Nephron (organoid): ENCODE results near the gene FREY1.

Source experiments
- H3K27ac Mint-ChIP-seq, 3 experiments: 2 replicates each; pipeline ENCODE4 v1.8.0; 2020; ENCODE audit warnings: mixed read lengths in 3 of 3, mild to moderate bottlenecking in 2 of 3, moderate library complexity in 1 of 3
- H3K27me3 Mint-ChIP-seq: 2 replicates; pipeline ENCODE4 v1.8.0; 2021; ENCODE audit warnings: low read depth, mild to moderate bottlenecking, moderate library complexity, mixed read lengths
- H3K36me3 Mint-ChIP-seq: 2 replicates; pipeline ENCODE4 v1.8.0; 2020; ENCODE audit warnings: low read depth, mixed read lengths
- H3K4me1 Mint-ChIP-seq: 2 replicates; pipeline ENCODE4 v1.8.0; 2020; ENCODE audit warnings: mixed read lengths
- H3K4me3 Mint-ChIP-seq, 3 experiments: 2 replicates each; pipeline ENCODE4 v1.8.0; 2020; ENCODE audit warnings: mild to moderate bottlenecking in 3 of 3, mixed read lengths in 3 of 3, moderate library complexity in 2 of 3
- H3K9me3 Mint-ChIP-seq: 2 replicates; pipeline ENCODE4 v1.8.0; 2020; ENCODE audit warnings: mixed read lengths
- TF ChIP-seq, protein P1 (sequence below), 3 experiments: fragments of 200-600 bp; sonication (generic); IDR thresholded peaks; one replicate each; pipeline ENCODE4 v1.5.0; 2021; ENCODE audit warnings: antibody characterized with exemption in 3 of 3; ENCODE audit not compliant: unreplicated experiment in 3 of 3

FREY1 gene

DNA sequence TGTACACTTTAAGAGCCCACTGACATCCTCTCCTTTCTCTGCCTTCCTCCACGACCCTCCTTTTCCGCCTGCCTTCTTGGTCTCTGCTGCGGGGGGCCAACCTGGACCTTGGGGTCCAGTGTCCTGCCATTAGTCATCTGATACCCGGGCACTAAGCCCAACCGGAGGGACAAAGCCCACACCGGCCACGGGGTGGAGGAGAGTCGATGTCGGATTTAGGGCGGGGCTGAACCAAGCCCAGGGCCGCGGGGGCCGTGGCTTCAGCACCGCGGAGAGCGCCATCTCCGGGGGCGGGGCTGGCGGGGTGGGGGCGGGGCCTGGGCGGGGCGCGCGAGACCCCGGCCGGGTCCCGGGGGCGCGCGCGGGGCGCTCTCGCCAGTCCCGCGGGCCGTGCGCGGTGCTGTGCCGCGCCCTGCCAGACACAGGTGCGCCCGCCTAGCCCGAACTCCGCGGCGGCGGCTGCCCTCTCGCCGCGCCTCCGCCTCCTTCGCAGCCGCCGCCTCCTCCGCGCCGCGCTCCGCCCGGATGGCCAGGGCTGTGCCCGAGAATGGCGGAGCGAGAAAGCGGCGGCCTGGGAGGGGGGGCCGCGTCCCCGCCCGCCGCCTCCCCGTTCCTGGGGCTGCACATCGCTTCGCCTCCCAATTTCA is 21.7 kb downstream of the FREY1 start, which contains the start of gene MAPK8IP1:
Gene MAPK8IP1 (plus strand): TSS at position 378 of the 647 bp plus-strand sequence. CDS start 170 bp downstream, at position 548.
- TF ChIP-seq, protein P1, sequence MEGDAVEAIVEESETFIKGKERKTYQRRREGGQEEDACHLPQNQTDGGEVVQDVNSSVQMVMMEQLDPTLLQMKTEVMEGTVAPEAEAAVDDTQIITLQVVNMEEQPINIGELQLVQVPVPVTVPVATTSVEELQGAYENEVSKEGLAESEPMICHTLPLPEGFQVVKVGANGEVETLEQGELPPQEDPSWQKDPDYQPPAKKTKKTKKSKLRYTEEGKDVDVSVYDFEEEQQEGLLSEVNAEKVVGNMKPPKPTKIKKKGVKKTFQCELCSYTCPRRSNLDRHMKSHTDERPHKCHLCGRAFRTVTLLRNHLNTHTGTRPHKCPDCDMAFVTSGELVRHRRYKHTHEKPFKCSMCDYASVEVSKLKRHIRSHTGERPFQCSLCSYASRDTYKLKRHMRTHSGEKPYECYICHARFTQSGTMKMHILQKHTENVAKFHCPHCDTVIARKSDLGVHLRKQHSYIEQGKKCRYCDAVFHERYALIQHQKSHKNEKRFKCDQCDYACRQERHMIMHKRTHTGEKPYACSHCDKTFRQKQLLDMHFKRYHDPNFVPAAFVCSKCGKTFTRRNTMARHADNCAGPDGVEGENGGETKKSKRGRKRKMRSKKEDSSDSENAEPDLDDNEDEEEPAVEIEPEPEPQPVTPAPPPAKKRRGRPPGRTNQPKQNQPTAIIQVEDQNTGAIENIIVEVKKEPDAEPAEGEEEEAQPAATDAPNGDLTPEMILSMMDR (IDR thresholded peaks at IDR 0.05; ENCODE audit: unreplicated experiment in 3 of 3), result no peak
- H3K4me3 Mint-ChIP-seq, result peak within 1 kb of the TSS; percentile 74 to 77 (median 76)
- no peaks in the 10 kb centered on the region for H3K9me3 Mint-ChIP-seq
- peaks cover 11% of the 10 kb centered on the region for H3K4me1 Mint-ChIP-seq
- H3K27ac Mint-ChIP-seq, result no peak within 1 kb of the TSS
- peaks cover 33% of the 10 kb centered on the region for H3K27me3 Mint-ChIP-seq
- peaks cover 11% of the 10 kb centered on the region for H3K36me3 Mint-ChIP-seq

DNA sequence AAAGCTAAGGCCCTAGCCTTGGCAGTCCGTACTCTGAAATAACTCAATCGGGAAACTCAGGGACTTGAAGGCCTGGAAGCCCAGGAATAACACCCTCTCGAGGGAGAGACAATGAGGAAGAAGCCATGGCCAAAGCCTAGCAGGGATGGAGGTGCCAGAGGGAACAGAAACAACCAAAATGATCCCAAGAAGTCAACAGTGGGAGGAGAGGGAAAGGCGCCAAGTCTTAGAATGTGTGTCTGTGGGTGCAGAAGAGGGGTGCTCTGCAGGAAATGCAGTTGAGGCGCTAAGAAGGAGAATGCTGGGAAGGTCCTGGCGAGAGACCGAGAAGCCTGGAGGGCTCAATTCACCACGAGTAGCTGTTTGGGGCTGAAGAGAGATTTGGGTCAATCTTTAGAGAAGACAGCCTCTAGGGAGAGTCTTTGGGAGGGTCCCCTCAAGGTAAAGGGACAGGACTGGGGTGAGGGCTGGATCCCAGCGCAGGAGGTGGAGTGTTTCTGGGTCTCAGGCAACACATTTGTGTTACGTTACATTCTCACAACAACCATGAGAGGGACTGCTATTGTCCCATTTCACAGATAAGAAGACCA is 22.4 kb downstream of the FREY1 start:
- Mint-ChIP-seq H3K27ac (no peak overlapping the region), H3K9me3 (no peaks in the 10 kb centered on the region), H3K4me3 (peak overlapping the region; percentile 74 to 77 (median 76)), H3K36me3 (peaks cover 18% of the 10 kb centered on the region), H3K27me3 (peaks cover 31% of the 10 kb centered on the region), H3K4me1 (peaks cover 17% of the 10 kb centered on the region)
- TF ChIP-seq, protein P1 (IDR thresholded peaks at IDR 0.05; ENCODE audit: unreplicated experiment in 3 of 3), result no peak

DNA sequence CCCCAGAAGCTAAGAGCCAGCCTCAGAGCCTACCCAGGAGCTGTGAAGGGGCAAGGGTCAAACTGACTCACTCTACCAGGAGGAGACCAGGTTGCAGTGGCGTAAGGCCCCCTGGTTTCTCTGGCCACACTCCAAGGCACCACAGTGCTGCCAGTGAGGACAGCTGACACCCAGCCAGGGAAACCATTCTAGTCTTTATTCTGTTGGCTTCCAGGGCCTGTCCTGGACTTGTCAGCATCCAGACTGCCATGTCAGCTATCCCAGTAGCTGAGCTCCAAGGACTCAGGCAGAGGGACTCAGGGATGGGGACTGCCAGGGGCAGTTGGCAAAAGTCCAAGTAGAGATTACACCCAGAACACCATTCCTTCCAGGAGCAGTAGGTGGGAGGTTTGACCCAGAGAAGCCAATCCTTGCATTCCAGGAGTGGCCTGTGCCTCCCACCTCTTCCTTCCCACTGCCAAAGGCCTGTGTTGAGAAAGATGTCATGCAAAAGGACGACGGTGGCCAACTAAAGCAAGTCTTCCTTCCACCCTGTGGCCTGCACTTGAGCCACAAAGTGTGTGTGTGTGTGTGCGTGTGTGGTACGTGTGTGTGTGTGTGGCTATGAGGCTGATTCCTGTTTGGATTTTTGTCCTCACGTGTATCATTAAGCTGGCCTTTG is 25.2 kb downstream of the FREY1 start:
- Mint-ChIP-seq H3K4me1 (peaks cover 17% of the 10 kb centered on the region), H3K27ac (no peak overlapping the region), H3K4me3 (peak overlapping the region in 2 of 3 experiments; percentile 15 to 34), H3K9me3 (no peaks in the 10 kb centered on the region), H3K36me3 (peaks cover 36% of the 10 kb centered on the region), H3K27me3 (peaks cover 20% of the 10 kb centered on the region)
- TF ChIP-seq, protein P1 (IDR thresholded peaks at IDR 0.05; ENCODE audit: unreplicated experiment in 3 of 3), result no peak

DNA sequence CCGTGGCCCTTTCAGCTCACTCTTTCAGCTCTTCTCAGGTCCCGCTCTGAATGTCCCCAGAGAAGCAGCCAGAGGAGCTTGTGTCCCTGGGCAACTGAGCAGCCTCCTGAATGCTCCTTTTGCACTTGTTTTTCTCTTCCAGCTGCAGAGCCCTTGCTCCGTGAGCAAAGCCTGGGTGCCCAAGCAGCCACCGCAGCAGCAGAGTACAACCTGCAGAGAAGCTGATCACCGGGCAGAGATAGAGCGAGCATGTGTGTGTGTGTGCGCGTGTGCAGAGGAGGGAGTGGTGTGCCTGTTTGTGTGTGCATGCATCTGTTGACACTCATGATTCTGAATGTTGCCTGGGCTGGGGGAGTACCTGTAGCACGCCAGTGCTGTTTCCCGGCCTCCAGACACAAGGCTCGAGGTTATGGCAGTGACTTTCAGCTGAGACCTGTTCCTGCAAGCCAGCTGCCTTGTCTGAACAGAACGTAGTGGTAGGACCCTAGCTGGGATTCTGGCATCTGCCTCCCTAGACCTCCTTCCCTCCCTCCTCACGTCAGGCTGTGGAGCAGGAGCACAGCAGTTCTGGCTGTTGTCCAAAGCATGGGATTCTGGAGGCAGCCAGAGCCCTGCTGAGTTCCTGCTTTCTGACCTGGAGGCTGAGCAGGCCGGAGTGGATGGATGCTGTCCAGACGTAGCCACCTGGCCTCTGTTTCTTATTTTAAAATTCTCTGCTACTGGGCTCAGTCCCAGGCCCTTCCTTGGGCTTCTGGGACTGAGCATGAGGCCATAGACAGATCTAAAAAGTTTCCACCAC is 26.1 kb downstream of the FREY1 start:
- TF ChIP-seq, protein P1 (IDR thresholded peaks at IDR 0.05; ENCODE audit: unreplicated experiment in 3 of 3), result no peak
- Mint-ChIP-seq H3K36me3 (peaks cover 40% of the 10 kb centered on the region), H3K27me3 (peaks cover 15% of the 10 kb centered on the region), H3K9me3 (no peaks in the 10 kb centered on the region), H3K27ac (peak overlapping the region in 1 of 3 experiments; percentile 13), H3K4me3 (no peak overlapping the region), H3K4me1 (peaks cover 17% of the 10 kb centered on the region)

DNA sequence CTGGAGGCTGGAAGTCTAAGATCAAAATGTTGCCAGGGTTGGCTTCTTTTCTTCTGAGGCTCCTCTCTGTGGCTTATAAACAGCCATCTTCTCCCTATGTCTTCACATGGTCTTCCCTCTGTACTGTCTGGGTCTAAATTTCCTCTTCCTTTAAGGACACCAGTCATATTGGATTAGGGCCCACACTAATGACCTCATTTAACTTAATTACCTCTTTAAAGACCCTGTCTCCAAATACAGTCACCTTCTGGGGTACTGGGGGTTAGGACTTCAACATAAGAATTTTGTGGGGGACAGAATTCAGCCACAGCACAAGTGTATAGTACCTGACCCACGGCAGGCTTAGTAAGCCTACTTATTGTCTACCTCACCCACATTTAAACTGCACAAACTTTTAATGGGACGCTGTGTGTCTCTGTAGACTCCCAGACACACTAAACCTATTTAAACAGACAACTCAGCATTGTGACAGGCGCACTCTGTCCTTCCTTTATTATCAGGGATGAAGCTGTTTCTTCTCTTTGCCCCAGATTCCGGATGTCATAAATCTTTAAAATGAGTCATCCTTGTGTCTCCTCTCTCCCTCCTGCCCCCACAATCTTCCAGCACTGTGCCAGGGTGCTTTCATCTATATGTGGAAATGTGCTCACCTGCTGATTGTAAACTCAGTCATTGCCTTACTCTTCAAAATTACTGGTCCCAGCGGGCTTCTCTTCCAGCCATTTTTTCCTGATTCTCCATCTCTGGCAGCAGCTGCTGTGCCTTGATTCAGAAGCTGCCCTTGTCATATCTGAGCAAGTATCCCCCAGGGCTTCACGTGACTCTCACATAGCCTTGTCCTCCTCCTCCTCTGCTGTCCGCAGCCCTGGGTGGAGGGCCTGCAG is 27.0 kb downstream of the FREY1 start:
- no peak overlapping the region for H3K4me3 Mint-ChIP-seq
- peaks cover 12% of the 10 kb centered on the region for H3K27me3 Mint-ChIP-seq
- TF ChIP-seq, protein P1 (IDR thresholded peaks at IDR 0.05; ENCODE audit: unreplicated experiment in 3 of 3), result no peak
- H3K4me1 Mint-ChIP-seq, result peaks cover 13% of the 10 kb centered on the region
- no peaks in the 10 kb centered on the region for H3K9me3 Mint-ChIP-seq
- H3K36me3 Mint-ChIP-seq, result peaks cover 45% of the 10 kb centered on the region
- no peak overlapping the region for H3K27ac Mint-ChIP-seq
